ENCODE measurements around the gene ASTN2. TPM values are rescaled to one million over a fixed set of nuclear protein-coding genes. Genes with fewer than 3 reads are reported as not detected.
A peak's percentile ranks its signal among the peaks of the same experiment; 100 is the strongest.

ASTN2 gene
- total RNA-seq = 7.4 and 7.7 TPM in 2 replicates
- 5.6 and 5.7 TPM in 2 replicates for polyA plus RNA-seq

GRCh38 chr9:117414906-117415331 lies at the start of gene ASTN2:
TSS of gene ASTN2 (minus strand) at chr9:117415057. CDS start at chr9:117414938, 119 bp downstream.
- H3K4me1 ChIP-seq (ENCODE audit: low read depth) = no peaks in the 10 kb centered on the region
- H3K36me3 ChIP-seq = no peaks in the 10 kb centered on the region
- no peak within 1 kb of the TSS for H3K27ac ChIP-seq
- peak; percentile 12 to 33 for DNase-seq (ENCODE audit: low read depth in 1 of 2, low spot score in 1 of 2)
- no peaks in the 10 kb centered on the region for H3K9me3 ChIP-seq (ENCODE audit: low read depth)
- TF ChIP-seq CTCF (IDR thresholded peaks at IDR 0.05; ENCODE audit: low read depth, low read length) = no peak
- peak within 1 kb of the TSS; percentile 41 for H3K4me3 ChIP-seq
- H3K27me3 ChIP-seq = peaks cover 83% of the 10 kb centered on the region

- Histone ChIP-seq H3K36me3 (no peaks in the 10 kb centered on the region), H3K4me1 (ENCODE audit: low read depth) (no peaks in the 10 kb centered on the region), H3K9me3 (ENCODE audit: low read depth) (no peaks in the 10 kb centered on the region), H3K27ac (no peak overlapping the region), H3K27me3 (no peaks in the 10 kb centered on the region), H3K4me3 (no peak overlapping the region)
- no peak for DNase-seq (ENCODE audit: low read depth in 1 of 2, low spot score in 1 of 2)
- TF ChIP-seq CTCF (IDR thresholded peaks at IDR 0.05; ENCODE audit: low read depth, low read length) = no peak
These were observed 48.0 kb upstream of the ASTN2 start for GRCh38 chr9:117462861-117463260.

GRCh38 chr9:117461386-117461785 lies 46.5 kb upstream of the ASTN2 start:
- no peaks in the 10 kb centered on the region for H3K36me3 ChIP-seq
- H3K4me3 ChIP-seq = no peak overlapping the region
- no peaks in the 10 kb centered on the region for H3K27me3 ChIP-seq
- no peak for TF ChIP-seq CTCF (IDR thresholded peaks at IDR 0.05; ENCODE audit: low read depth, low read length)
- H3K4me1 ChIP-seq (ENCODE audit: low read depth) = no peaks in the 10 kb centered on the region
- no peaks in the 10 kb centered on the region for H3K9me3 ChIP-seq (ENCODE audit: low read depth)
- DNase-seq (ENCODE audit: low read depth in 1 of 2, low spot score in 1 of 2) = no peak
- H3K27ac ChIP-seq = no peak overlapping the region

- Histone ChIP-seq H3K4me1 (ENCODE audit: low read depth) (no peaks in the 10 kb centered on the region), H3K9me3 (ENCODE audit: low read depth) (no peaks in the 10 kb centered on the region), H3K4me3 (no peak overlapping the region), H3K27ac (no peak overlapping the region), H3K36me3 (no peaks in the 10 kb centered on the region), H3K27me3 (no peaks in the 10 kb centered on the region)
- DNase-seq (ENCODE audit: low read depth in 1 of 2, low spot score in 1 of 2) = no peak
- no peak for TF ChIP-seq CTCF (IDR thresholded peaks at IDR 0.05; ENCODE audit: low read depth, low read length)
These were observed 45.9 kb upstream of the ASTN2 start for GRCh38 chr9:117460743-117461142.

- DNase-seq (ENCODE audit: low read depth in 1 of 2, low spot score in 1 of 2) = no peak
- no peak for TF ChIP-seq CTCF (IDR thresholded peaks at IDR 0.05; ENCODE audit: low read depth, low read length)
- Histone ChIP-seq H3K27me3 (no peaks in the 10 kb centered on the region), H3K9me3 (ENCODE audit: low read depth) (no peaks in the 10 kb centered on the region), H3K36me3 (no peaks in the 10 kb centered on the region), H3K4me3 (no peak overlapping the region), H3K27ac (no peak overlapping the region), H3K4me1 (ENCODE audit: low read depth) (no peaks in the 10 kb centered on the region)
These were observed 45.1 kb upstream of the ASTN2 start for GRCh38 chr9:117459913-117460312.

- no peaks in the 10 kb centered on the region for H3K27me3 ChIP-seq
- H3K4me3 ChIP-seq = no peak overlapping the region
- H3K9me3 ChIP-seq (ENCODE audit: low read depth) = no peaks in the 10 kb centered on the region
- H3K27ac ChIP-seq = no peak overlapping the region
- H3K4me1 ChIP-seq (ENCODE audit: low read depth) = no peaks in the 10 kb centered on the region
- no peaks in the 10 kb centered on the region for H3K36me3 ChIP-seq
- no peak for TF ChIP-seq CTCF (IDR thresholded peaks at IDR 0.05; ENCODE audit: low read depth, low read length)
- DNase-seq (ENCODE audit: low read depth in 1 of 2, low spot score in 1 of 2) = no peak
These were observed 43.2 kb upstream of the ASTN2 start for GRCh38 chr9:117458066-117458465.
